G401 (cell line): ENCODE results near the gene NQO2. TPM values are rescaled to one million over a fixed set of nuclear protein-coding genes. Genes with fewer than 3 reads are reported as not detected.
"Not testable (repeated sequence)": the region's sequence is repeated elsewhere in the genome, so short reads cannot be mapped to it uniquely, and the experiment has no call there.

Source experiments
- DNase-seq: peaks from one replicate; pipeline ENCODE4 v3.0.0-alpha.2; 2015; ENCODE audit warnings: low spot score
- in situ Hi-C: cut with HindIII; loops from 2 replicates; pipeline ENCODE4 v1.10.0; 2016; ENCODE audit warnings: low sequenced_read_pairs, mixed read lengths
- total RNA-seq: library from RNA; depleted of rRNA; stranded (reverse); fragments of >200 nt; shearing (Covaris generic); gene quantifications from 2 replicates; pipeline ENCODE4 v1.2.3, GENCODE V29; 2014

The NQO2 gene
- total RNA-seq, 1 experiment from 2014 or later: 159 TPM

GRCh38 chr6:2986722-2987221 is 12.9 kb upstream of the NQO2 start:
- in situ Hi-C loops: no loop called here
- DNase-seq: no peak

GRCh38 chr6:2988094-2988425 is 11.6 kb upstream of the NQO2 start:
- in situ Hi-C loops: no loop called here
- no peak for DNase-seq

GRCh38 chr6:2988426-2989331 is 11.0 kb upstream of the NQO2 start:
- in situ Hi-C loops: no loop called here
- peak; percentile 96 for DNase-seq

- in situ Hi-C loops: no loop called here
- peak; percentile 99 for DNase-seq
Observed at GRCh38 chr6:2989332-2990247, 10.1 kb upstream of the NQO2 start.

GRCh38 chr6:2990248-2990931 is 9.3 kb upstream of the NQO2 start:
- DNase-seq: peak; percentile 66
- in situ Hi-C loops: no loop called here

GRCh38 chr6:2990932-2991506 is 8.7 kb upstream of the NQO2 start:
- DNase-seq: peak; percentile 60
- in situ Hi-C loops: no loop called here

- no peak for DNase-seq
- in situ Hi-C loops: no loop called here
Observed at GRCh38 chr6:2992330-2992979, 7.2 kb upstream of the NQO2 start.

- no peak for DNase-seq
- in situ Hi-C loops: no loop called here
Observed at GRCh38 chr6:2993755-2994317, 5.9 kb upstream of the NQO2 start.

- in situ Hi-C loops: not testable (repeated sequence)
- peak; percentile 49 for DNase-seq
Observed at GRCh38 chr6:2998249-2998997, 1.3 kb upstream of the NQO2 start.

- in situ Hi-C loops: no loop called here
- no peak for DNase-seq
Observed at GRCh38 chr6:2998998-2999617, 586 bp upstream of the NQO2 start.

GRCh38 chr6:3001146-3001772 is 1.6 kb downstream of the NQO2 start:
- in situ Hi-C loops: no loop called here
- DNase-seq: no peak

GRCh38 chr6:3001773-3002293 is 2.1 kb downstream of the NQO2 start:
- in situ Hi-C loops: no loop called here
- DNase-seq: peak; percentile 79

- DNase-seq, in situ Hi-C loops: not testable (repeated sequence)
Observed at GRCh38 chr6:3003226-3003625, 3.5 kb downstream of the NQO2 start.

- in situ Hi-C loops: no loop called here
- no peak for DNase-seq
Observed at GRCh38 chr6:3005077-3005476, 5.4 kb downstream of the NQO2 start.

- in situ Hi-C loops: no loop called here
- DNase-seq: no peak
Observed at GRCh38 chr6:3005874-3006273, 6.2 kb downstream of the NQO2 start.

GRCh38 chr6:3006476-3006875 is 6.8 kb downstream of the NQO2 start:
- in situ Hi-C loops: no loop called here
- DNase-seq: no peak

- in situ Hi-C loops: no loop called here
- DNase-seq: no peak
Observed at GRCh38 chr6:3007571-3007970, 7.9 kb downstream of the NQO2 start.
